GM19351 (cell line): Measurements from ENCODE around the gene SKAP1.

Source experiments
- ATAC-seq: cut with Tn5 transposase; IDR thresholded peaks from one replicate; pipeline ENCODE4 v1.9.1; 2021; ENCODE audit warnings: mild to moderate bottlenecking, moderate library complexity; ENCODE audit not compliant: unreplicated experiment

Gene SKAP1

GRCh38 chr17:48153691-48154358 is 276.2 kb downstream of the SKAP1 start:
- ATAC-seq, result no peak

GRCh38 chr17:48152289-48152688 is 277.7 kb downstream of the SKAP1 start:
- no peak for ATAC-seq

GRCh38 chr17:48151220-48151619 is 278.8 kb downstream of the SKAP1 start:
- ATAC-seq, result no peak

- no peak for ATAC-seq
Measured at GRCh38 chr17:48150597-48151001, 279.4 kb downstream of the SKAP1 start.

GRCh38 chr17:48149787-48150463 is 280.1 kb downstream of the SKAP1 start:
- ATAC-seq, result no peak

- no peak for ATAC-seq
Measured at GRCh38 chr17:48148854-48149786, 280.9 kb downstream of the SKAP1 start.

- no peak for ATAC-seq
Measured at GRCh38 chr17:48148029-48148770, 281.8 kb downstream of the SKAP1 start.

GRCh38 chr17:48144976-48145798 is 284.8 kb downstream of the SKAP1 start:
- no peak for ATAC-seq

- ATAC-seq, result no peak
Measured at GRCh38 chr17:48144231-48144630, 285.8 kb downstream of the SKAP1 start.

- no peak for ATAC-seq
Measured at GRCh38 chr17:48143629-48144028, 286.4 kb downstream of the SKAP1 start.

GRCh38 chr17:48139944-48140343 is 290.1 kb downstream of the SKAP1 start:
- no peak for ATAC-seq

GRCh38 chr17:48137656-48138055 is 292.4 kb downstream of the SKAP1 start:
- ATAC-seq, result no peak

GRCh38 chr17:48134912-48135480 is 295.0 kb downstream of the SKAP1 start:
- ATAC-seq, result no peak

- ATAC-seq, result no peak
Measured at GRCh38 chr17:48132385-48132784, 297.6 kb downstream of the SKAP1 start.

- no peak for ATAC-seq
Measured at GRCh38 chr17:48131216-48131824, 298.7 kb downstream of the SKAP1 start.

GRCh38 chr17:48129981-48130380 is 300.0 kb downstream of the SKAP1 start:
- ATAC-seq, result no peak

- no peak for ATAC-seq
Measured at GRCh38 chr17:48128400-48128799, 301.6 kb downstream of the SKAP1 start.

- no peak for ATAC-seq
Measured at GRCh38 chr17:48127371-48128051, 302.5 kb downstream of the SKAP1 start.

GRCh38 chr17:48126532-48126850 is 303.5 kb downstream of the SKAP1 start:
- ATAC-seq, result no peak
